Measurements from ENCODE around the gene PLK5.

PLK5 gene

DNA sequence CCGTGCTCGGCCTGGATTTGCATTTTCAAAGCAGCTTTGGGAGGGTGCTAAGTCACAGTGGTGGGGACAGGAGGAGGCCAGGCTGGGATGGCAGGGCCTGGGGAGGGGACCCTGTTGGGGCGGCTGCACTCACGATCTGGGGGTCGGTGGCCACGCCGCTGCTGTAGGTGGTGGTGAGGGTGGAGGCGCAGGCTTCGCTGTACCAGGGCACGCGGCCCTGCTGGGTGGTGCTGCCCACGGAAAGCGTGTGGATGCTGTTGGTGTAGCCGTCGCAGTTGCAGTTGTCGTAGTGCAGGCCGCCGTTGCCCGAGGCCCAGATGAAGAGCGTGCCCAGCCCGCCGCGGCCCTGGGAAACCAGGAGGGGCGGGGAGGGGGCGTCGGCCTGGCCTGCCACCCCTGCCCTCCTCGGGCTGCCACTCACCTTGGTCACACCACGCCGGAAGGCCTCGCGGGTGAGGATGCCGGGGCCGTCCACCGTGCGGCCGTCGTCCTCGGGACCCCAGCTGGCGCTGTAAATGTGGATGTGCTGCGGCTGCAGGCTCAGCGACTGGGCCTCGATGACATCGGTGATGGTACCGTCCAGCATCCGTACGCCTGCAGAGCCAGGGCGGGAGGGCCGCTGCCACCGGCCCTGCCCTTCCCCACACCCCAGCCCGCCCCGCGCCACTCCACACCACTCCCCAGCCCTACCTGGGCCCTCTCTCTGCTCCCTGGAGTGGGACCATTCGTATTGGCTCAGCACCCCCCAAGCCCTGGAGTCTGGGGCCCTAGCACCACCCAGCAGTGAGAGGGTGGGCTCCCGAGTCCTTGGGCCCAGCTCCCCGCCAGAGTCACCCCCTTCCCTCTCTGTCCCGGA is 36.9 kb upstream of the PLK5 start:
- H3K9ac ChIP-seq (ENCODE audit: low read length), result no peak overlapping the region
- no peak overlapping the region for H3K4me2 ChIP-seq (ENCODE audit: low read length)
- H2AFZ ChIP-seq (ENCODE audit: low read length), result no peak overlapping the region
- H3K4me1 ChIP-seq (ENCODE audit: insufficient read depth, low read length, severe bottlenecking), result peaks cover 13% of the 10 kb centered on the region
- no peak overlapping the region for H3K27ac ChIP-seq (ENCODE audit: low read depth, low read length, poor library complexity, severe bottlenecking)
- H3K79me2 ChIP-seq (ENCODE audit: insufficient read depth, low read length), result no peaks in the 10 kb centered on the region
- no peaks in the 10 kb centered on the region for H3K9me2 ChIP-seq (ENCODE audit: low read depth, low read length)
- no peaks in the 10 kb centered on the region for H3K9me3 ChIP-seq (ENCODE audit: low read length)
- H3F3A ChIP-seq (ENCODE audit: insufficient read depth, low read length), result no peaks in the 10 kb centered on the region
- H3K27me3 ChIP-seq (ENCODE audit: insufficient read depth, low read length), result no peaks in the 10 kb centered on the region; the same call in 1 of the 2 replicates
- no peaks in the 10 kb centered on the region for H3K36me3 ChIP-seq (ENCODE audit: insufficient read depth, low read length)
- no peak overlapping the region for H3K4me3 ChIP-seq (ENCODE audit: low read depth, low read length, poor library complexity, severe bottlenecking)
- TF ChIP-seq, protein P1, sequence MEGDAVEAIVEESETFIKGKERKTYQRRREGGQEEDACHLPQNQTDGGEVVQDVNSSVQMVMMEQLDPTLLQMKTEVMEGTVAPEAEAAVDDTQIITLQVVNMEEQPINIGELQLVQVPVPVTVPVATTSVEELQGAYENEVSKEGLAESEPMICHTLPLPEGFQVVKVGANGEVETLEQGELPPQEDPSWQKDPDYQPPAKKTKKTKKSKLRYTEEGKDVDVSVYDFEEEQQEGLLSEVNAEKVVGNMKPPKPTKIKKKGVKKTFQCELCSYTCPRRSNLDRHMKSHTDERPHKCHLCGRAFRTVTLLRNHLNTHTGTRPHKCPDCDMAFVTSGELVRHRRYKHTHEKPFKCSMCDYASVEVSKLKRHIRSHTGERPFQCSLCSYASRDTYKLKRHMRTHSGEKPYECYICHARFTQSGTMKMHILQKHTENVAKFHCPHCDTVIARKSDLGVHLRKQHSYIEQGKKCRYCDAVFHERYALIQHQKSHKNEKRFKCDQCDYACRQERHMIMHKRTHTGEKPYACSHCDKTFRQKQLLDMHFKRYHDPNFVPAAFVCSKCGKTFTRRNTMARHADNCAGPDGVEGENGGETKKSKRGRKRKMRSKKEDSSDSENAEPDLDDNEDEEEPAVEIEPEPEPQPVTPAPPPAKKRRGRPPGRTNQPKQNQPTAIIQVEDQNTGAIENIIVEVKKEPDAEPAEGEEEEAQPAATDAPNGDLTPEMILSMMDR (IDR thresholded peaks at IDR 0.05; ENCODE audit: low read length), result no peak
- TF ChIP-seq EZH2 (IDR thresholded peaks at IDR 0.05; ENCODE audit: borderline replicate concordance, low read length), result no peak
- H4K20me1 ChIP-seq (ENCODE audit: insufficient read depth, low read length), result no peaks in the 10 kb centered on the region

DNA sequence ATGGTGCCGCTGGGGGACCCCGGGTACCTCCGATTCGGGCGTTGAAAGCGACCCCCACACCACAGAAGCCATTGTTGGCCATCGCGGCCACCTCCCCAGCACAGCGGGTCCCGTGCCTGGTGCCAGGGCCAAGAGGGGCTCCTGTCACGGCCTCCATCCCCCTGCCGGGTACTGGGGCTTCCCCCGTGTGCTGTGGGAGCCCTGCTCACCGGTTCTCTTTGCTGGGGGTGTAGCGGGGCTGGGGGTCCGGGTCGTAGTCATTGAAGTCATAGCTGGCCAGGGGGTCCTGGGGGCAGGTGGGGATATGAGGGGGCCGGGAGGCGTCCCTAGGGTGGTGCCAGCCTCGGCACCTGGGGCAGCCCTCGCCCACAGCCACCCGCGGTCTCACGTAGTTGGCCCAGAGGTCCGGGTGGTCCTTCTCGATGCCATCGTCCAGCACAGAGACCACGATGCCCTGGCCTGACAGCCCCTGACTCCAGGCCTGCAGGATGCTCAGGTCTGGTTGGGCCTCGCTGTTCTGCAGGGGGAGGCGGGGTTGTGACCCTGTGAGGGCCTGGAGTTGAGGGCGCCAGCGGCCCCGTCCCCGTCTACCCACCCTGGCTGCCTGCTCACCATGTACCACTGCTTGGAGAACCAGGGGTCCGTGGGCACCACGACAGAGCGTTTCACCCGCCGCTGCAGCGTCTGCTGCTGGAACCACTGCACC is 36.1 kb upstream of the PLK5 start:
- H3K4me3 ChIP-seq (ENCODE audit: low read depth, low read length, poor library complexity, severe bottlenecking), result no peak overlapping the region
- no peak overlapping the region for H3K9ac ChIP-seq (ENCODE audit: low read length)
- no peak overlapping the region for H3K4me2 ChIP-seq (ENCODE audit: low read length)
- H2AFZ ChIP-seq (ENCODE audit: low read length), result no peak overlapping the region
- H3F3A ChIP-seq (ENCODE audit: insufficient read depth, low read length), result no peaks in the 10 kb centered on the region
- H3K79me2 ChIP-seq (ENCODE audit: insufficient read depth, low read length), result no peaks in the 10 kb centered on the region
- H3K36me3 ChIP-seq (ENCODE audit: insufficient read depth, low read length), result no peaks in the 10 kb centered on the region
- H3K4me1 ChIP-seq (ENCODE audit: insufficient read depth, low read length, severe bottlenecking), result peaks cover 13% of the 10 kb centered on the region
- no peaks in the 10 kb centered on the region for H3K9me2 ChIP-seq (ENCODE audit: low read depth, low read length)
- no peaks in the 10 kb centered on the region; the same call in 1 of the 2 replicates for H3K27me3 ChIP-seq (ENCODE audit: insufficient read depth, low read length)
- no peaks in the 10 kb centered on the region for H4K20me1 ChIP-seq (ENCODE audit: insufficient read depth, low read length)
- TF ChIP-seq EZH2 (IDR thresholded peaks at IDR 0.05; ENCODE audit: borderline replicate concordance, low read length), result no peak
- TF ChIP-seq, protein P1 (IDR thresholded peaks at IDR 0.05; ENCODE audit: low read length), result no peak
- H3K27ac ChIP-seq (ENCODE audit: low read depth, low read length, poor library complexity, severe bottlenecking), result no peak overlapping the region
- H3K9me3 ChIP-seq (ENCODE audit: low read length), result no peaks in the 10 kb centered on the region

DNA sequence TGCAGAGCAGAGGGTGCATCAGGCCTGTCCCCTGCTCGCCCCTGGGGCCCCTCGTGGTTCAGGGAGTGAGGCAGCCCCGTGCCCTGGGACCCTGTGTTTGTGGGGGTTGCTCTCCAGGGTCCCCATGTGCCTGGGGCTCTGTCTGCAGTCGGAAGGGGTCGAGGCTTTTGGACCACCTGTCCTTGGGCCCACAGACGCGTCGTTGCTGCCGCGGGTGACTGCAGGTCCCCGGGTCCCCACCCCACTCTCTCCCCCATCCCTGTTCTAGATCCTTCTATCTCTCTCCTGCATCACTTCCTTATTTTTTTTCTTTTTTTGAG is 35.6 kb upstream of the PLK5 start:
- H3K27ac ChIP-seq (ENCODE audit: low read depth, low read length, poor library complexity, severe bottlenecking), result no peak overlapping the region
- H3K9me2 ChIP-seq (ENCODE audit: low read depth, low read length), result no peaks in the 10 kb centered on the region
- H3K36me3 ChIP-seq (ENCODE audit: insufficient read depth, low read length), result no peaks in the 10 kb centered on the region
- no peak overlapping the region for H3K4me3 ChIP-seq (ENCODE audit: low read depth, low read length, poor library complexity, severe bottlenecking)
- H3K79me2 ChIP-seq (ENCODE audit: insufficient read depth, low read length), result no peaks in the 10 kb centered on the region
- H3K27me3 ChIP-seq (ENCODE audit: insufficient read depth, low read length), result no peaks in the 10 kb centered on the region; the same call in 1 of the 2 replicates
- H3K4me2 ChIP-seq (ENCODE audit: low read length), result no peak overlapping the region
- no peaks in the 10 kb centered on the region for H3K9me3 ChIP-seq (ENCODE audit: low read length)
- H3K9ac ChIP-seq (ENCODE audit: low read length), result no peak overlapping the region
- H3F3A ChIP-seq (ENCODE audit: insufficient read depth, low read length), result no peaks in the 10 kb centered on the region
- no peak for TF ChIP-seq EZH2 (IDR thresholded peaks at IDR 0.05; ENCODE audit: borderline replicate concordance, low read length)
- TF ChIP-seq, protein P1 (IDR thresholded peaks at IDR 0.05; ENCODE audit: low read length), result no peak
- no peaks in the 10 kb centered on the region for H4K20me1 ChIP-seq (ENCODE audit: insufficient read depth, low read length)
- no peak overlapping the region for H2AFZ ChIP-seq (ENCODE audit: low read length)
- H3K4me1 ChIP-seq (ENCODE audit: insufficient read depth, low read length, severe bottlenecking), result peaks cover 13% of the 10 kb centered on the region

Data from OCI-LY1 (cell line).